Stimulated activated naive CD8-positive, alpha-beta T cell treated with anti-CD3 and anti-CD28 coated beads, Interleukin-15, Interleukin-2, amounts not matched to agents 100 U/mL and 50 U/mL, for 24 hours (primary cell): ENCODE data around the gene CCN6.
"Not testable (repeated sequence)": the region's sequence is repeated elsewhere in the genome, so short reads cannot be mapped to it uniquely, and the experiment has no call there.

Experiments
- ATAC-seq: fragments of 150-1000 bp; cut with Tn5 transposase; one replicate; pipeline ENCODE4 v1.10.0; 2021
- DNase-seq: peaks from one replicate; pipeline ENCODE4 v3.0.0; 2021

The CCN6 gene

GRCh38 chr6:112051251-112051740 is 2.6 kb upstream of the CCN6 start:
- DNase-seq, ATAC-seq: not testable (repeated sequence)

GRCh38 chr6:112054555-112055190 is 769 bp downstream of the CCN6 start:
- DNase-seq = no peak
- ATAC-seq = no peak

- DNase-seq (no peak), ATAC-seq (no peak)
These were observed 4.5 kb downstream of the CCN6 start for GRCh38 chr6:112058243-112059032.

GRCh38 chr6:112061605-112062004 is 7.7 kb downstream of the CCN6 start:
- DNase-seq (no peak), ATAC-seq (no peak)

- ATAC-seq (no peak), DNase-seq (no peak)
These were observed 9.1 kb downstream of the CCN6 start for GRCh38 chr6:112062966-112063365.

GRCh38 chr6:112065426-112065986 is 11.6 kb downstream of the CCN6 start:
- ATAC-seq (no peak), DNase-seq (no peak)

- DNase-seq (no peak), ATAC-seq (no peak)
These were observed 12.7 kb downstream of the CCN6 start for GRCh38 chr6:112066606-112067005.

- DNase-seq = no peak
- no peak for ATAC-seq
These were observed 27.7 kb downstream of the CCN6 start for GRCh38 chr6:112081569-112081968.

GRCh38 chr6:112085286-112086065 is 31.6 kb downstream of the CCN6 start:
- DNase-seq = no peak
- ATAC-seq = no peak

- DNase-seq (no peak), ATAC-seq (peak; percentile 25)
These were observed 32.8 kb downstream of the CCN6 start for GRCh38 chr6:112086744-112087135.

GRCh38 chr6:112087136-112087911 is 33.4 kb downstream of the CCN6 start, which contains the start of the genes FAM229B and TUBE1:
Gene FAM229B (plus strand): TSS chr6:112087591. CDS start chr6:112099284, 11,693 bp downstream.
Gene TUBE1 (minus strand): TSS chr6:112087482. CDS start chr6:112087434, 48 bp downstream.
- DNase-seq (peak; percentile 89), ATAC-seq (peak; percentile 99)

GRCh38 chr6:112087916-112088315 is 34.0 kb downstream of the CCN6 start:
- no peak for DNase-seq
- no peak for ATAC-seq

GRCh38 chr6:112096901-112097300 is 43.0 kb downstream of the CCN6 start:
- DNase-seq (no peak), ATAC-seq (no peak)

- ATAC-seq (no peak), DNase-seq (no peak)
These were observed 46.7 kb downstream of the CCN6 start for GRCh38 chr6:112100561-112100960.

- not testable (repeated sequence) for DNase-seq, ATAC-seq
These were observed 52.1 kb downstream of the CCN6 start for GRCh38 chr6:112106026-112106425.

GRCh38 chr6:112106562-112106961 is 52.7 kb downstream of the CCN6 start:
- DNase-seq (no peak), ATAC-seq (no peak)

GRCh38 chr6:112109262-112109661 is 55.4 kb downstream of the CCN6 start:
- ATAC-seq (no peak), DNase-seq (no peak)

- DNase-seq (no peak), ATAC-seq (no peak)
These were observed 59.5 kb downstream of the CCN6 start for GRCh38 chr6:112113431-112113830.

- ATAC-seq (no peak), DNase-seq (no peak)
These were observed 60.0 kb downstream of the CCN6 start for GRCh38 chr6:112113918-112114317.

- ATAC-seq (no peak), DNase-seq (no peak)
These were observed 60.8 kb downstream of the CCN6 start for GRCh38 chr6:112114577-112115223.

GRCh38 chr6:112116221-112116620 is 62.3 kb downstream of the CCN6 start:
- no peak for DNase-seq
- no peak for ATAC-seq
